Lower leg skin (tissue), 4 donors: ENCODE measurements around the gene SEC61B. TPM values are rescaled to one million over a fixed set of nuclear protein-coding genes. Genes with fewer than 3 reads are reported as not detected.

Experiments
- DNase-seq, 2 donors: peaks; one replicate each; pipeline ENCODE4 v3.0.0-alpha.2; 2019; ENCODE audit warnings: low spot score in 2 of 2
- H3K4me3 ChIP-seq: fragments of 200-600 bp; sonication (generic); 2 replicates; pipeline ENCODE4 v1.5.1; 2017; ENCODE audit warnings: mild to moderate bottlenecking, low read depth; ENCODE audit not compliant: poor library complexity, severe bottlenecking
- POLR2A ChIP-seq, 2 donors: fragments of 450-650 bp; IDR thresholded peaks; one replicate each; pipeline ENCODE4 v1.6.1; 2016 to 2017; ENCODE audit warnings: antibody characterized with exemption in 2 of 2, mild to moderate bottlenecking in 1 of 2, moderate library complexity in 1 of 2
- WGBS, 2 donors: methylation state at CpG; one replicate each; pipeline ENCODE4 v1.1.5; 2018; 5-methylcytosine and 5-hydroxymethylcytosine counted together
- intact Hi-C: fragments of 100-400 bp; cut with DNase I; formaldehyde crosslinking; loops from one replicate; pipeline ENCODE4 v1.15.0; 2023; ENCODE audit warnings: low total_unique reads
- total RNA-seq, 4 donors: library from RNA; depleted of rRNA; stranded (reverse); fragments of >200 nt; gene quantifications; one replicate each; pipeline ENCODE4 v1.1.0, GENCODE V29; 2016
- TF ChIP-seq, protein P1 (sequence below), 3 donors: fragments of 450-650 bp; IDR thresholded peaks; one replicate each; pipeline ENCODE4 v1.5.1; 2016; ENCODE audit warnings: antibody characterized with exemption in 3 of 3, mild to moderate bottlenecking in 3 of 3, moderate library complexity in 2 of 3

SEC61B gene
- total RNA-seq, 4 donors from 2014 or later, result 58.6 to 82.0 (median 75.4) TPM

DNA sequence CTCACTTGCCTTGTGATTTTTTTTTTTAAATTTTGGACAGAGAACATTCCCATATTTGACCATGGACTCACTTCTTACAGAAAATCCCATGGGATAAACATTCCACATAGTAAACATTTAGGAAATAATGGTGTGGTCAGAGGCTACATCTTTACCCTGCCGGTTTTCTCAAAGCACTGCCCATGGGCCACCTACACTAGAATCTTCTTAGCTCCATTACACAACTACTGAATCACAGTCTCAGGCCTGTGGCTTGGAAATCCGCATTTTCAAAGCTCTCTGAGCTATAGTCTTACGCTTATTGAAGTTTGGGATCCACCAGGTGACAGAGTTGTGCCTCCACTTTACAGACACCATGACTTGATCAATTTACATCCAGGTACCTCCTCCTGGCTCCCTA, 39.7 kb upstream of the SEC61B start:
- WGBS, 2 donors, result 85 to 93% methylated on average over 3 of the region's 3 CpGs
- peak in 1 of 2 donors; percentile 10 for DNase-seq
- no peak for TF ChIP-seq POLR2A (IDR thresholded peaks at IDR 0.05)
- TF ChIP-seq, protein P1, sequence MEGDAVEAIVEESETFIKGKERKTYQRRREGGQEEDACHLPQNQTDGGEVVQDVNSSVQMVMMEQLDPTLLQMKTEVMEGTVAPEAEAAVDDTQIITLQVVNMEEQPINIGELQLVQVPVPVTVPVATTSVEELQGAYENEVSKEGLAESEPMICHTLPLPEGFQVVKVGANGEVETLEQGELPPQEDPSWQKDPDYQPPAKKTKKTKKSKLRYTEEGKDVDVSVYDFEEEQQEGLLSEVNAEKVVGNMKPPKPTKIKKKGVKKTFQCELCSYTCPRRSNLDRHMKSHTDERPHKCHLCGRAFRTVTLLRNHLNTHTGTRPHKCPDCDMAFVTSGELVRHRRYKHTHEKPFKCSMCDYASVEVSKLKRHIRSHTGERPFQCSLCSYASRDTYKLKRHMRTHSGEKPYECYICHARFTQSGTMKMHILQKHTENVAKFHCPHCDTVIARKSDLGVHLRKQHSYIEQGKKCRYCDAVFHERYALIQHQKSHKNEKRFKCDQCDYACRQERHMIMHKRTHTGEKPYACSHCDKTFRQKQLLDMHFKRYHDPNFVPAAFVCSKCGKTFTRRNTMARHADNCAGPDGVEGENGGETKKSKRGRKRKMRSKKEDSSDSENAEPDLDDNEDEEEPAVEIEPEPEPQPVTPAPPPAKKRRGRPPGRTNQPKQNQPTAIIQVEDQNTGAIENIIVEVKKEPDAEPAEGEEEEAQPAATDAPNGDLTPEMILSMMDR (IDR thresholded peaks at IDR 0.05), result no peak
- H3K4me3 ChIP-seq, result no peak overlapping the region
- intact Hi-C loops, result loop anchor here (10.0 kb wide), 1 partner anchor 1252 kb away; no protein-coding TSS in a partner anchor

GRCh38 chr9:99183616-99184015, 38.5 kb upstream of the SEC61B start:
- TF ChIP-seq, protein P1 (IDR thresholded peaks at IDR 0.05), result no peak
- TF ChIP-seq POLR2A (IDR thresholded peaks at IDR 0.05), result no peak
- no peak overlapping the region for H3K4me3 ChIP-seq
- intact Hi-C loops, result loop anchor here (10.0 kb wide), 1 partner anchor 1251 kb away; no protein-coding TSS in a partner anchor
- WGBS, 2 donors, result 87 to 92% methylated on average over 3 of the region's 3 CpGs
- peak in 1 of 2 donors; percentile 68 for DNase-seq

- no peak overlapping the region for H3K4me3 ChIP-seq
- TF ChIP-seq POLR2A (IDR thresholded peaks at IDR 0.05), result no peak
- TF ChIP-seq, protein P1 (IDR thresholded peaks at IDR 0.05), result no peak
- DNase-seq, result peak in 1 of 2 donors; percentile 23
- intact Hi-C loops, result loop anchor here (10.0 kb wide), 1 partner anchor 1251 kb away; no protein-coding TSS in a partner anchor
- 45 to 50% methylated on average over 8 to 10 of the region's 10 CpGs for WGBS, 2 donors
Observed at GRCh38 chr9:99184110-99184474, 38.0 kb upstream of the SEC61B start.

- H3K4me3 ChIP-seq, result no peak overlapping the region
- intact Hi-C loops, result loop anchor here (10.0 kb wide), 1 partner anchor 1250 kb away; no protein-coding TSS in a partner anchor
- DNase-seq, result peak; percentile 91 to 97
- TF ChIP-seq, protein P1 (IDR thresholded peaks at IDR 0.05), result peak in 1 of 3 donors; percentile 78
- TF ChIP-seq POLR2A (IDR thresholded peaks at IDR 0.05), result no peak
- 32 to 34% methylated on average over 29 of the region's 29 CpGs for WGBS, 2 donors
Observed at GRCh38 chr9:99184475-99185347, 37.4 kb upstream of the SEC61B start.

GRCh38 chr9:99185348-99185632, 36.8 kb upstream of the SEC61B start:
- H3K4me3 ChIP-seq, result no peak overlapping the region
- intact Hi-C loops, result loop anchor here (10.0 kb wide), 1 partner anchor 1250 kb away; no protein-coding TSS in a partner anchor
- 80 to 84% methylated on average over 4 to 5 of the region's 5 CpGs for WGBS, 2 donors

More at GRCh38 chr9:99185348-99185632, 36.8 kb upstream of the SEC61B start:
- TF ChIP-seq, protein P1 (IDR thresholded peaks at IDR 0.05), result no peak
- TF ChIP-seq POLR2A (IDR thresholded peaks at IDR 0.05), result no peak
- DNase-seq, result no peak
